Fibroblast of lung (primary cell): ENCODE data around the gene PDIA2.

Source experiments
- EZH2 ChIP-seq: IDR thresholded peaks from 2 replicates; pipeline ENCODE4 v1.5.1; 2012; ENCODE audit warnings: low read length, control low read depth, mild to moderate bottlenecking; ENCODE audit errors: missing control alignments
- TF ChIP-seq, protein P1 (sequence below), 2 donors: IDR thresholded peaks in 1 of 2; conservative IDR thresholded peaks in 1 of 2; 1 replicate in 1 of 2; 2 replicates in 1 of 2; pipeline ENCODE4 v1.5.1; 2011 to 2012; ENCODE audit warnings: low read length in 2 of 2, control low read depth in 1 of 2, inconsistent platforms in 1 of 2, low read depth in 1 of 2, mild to moderate bottlenecking in 1 of 2

DNA sequence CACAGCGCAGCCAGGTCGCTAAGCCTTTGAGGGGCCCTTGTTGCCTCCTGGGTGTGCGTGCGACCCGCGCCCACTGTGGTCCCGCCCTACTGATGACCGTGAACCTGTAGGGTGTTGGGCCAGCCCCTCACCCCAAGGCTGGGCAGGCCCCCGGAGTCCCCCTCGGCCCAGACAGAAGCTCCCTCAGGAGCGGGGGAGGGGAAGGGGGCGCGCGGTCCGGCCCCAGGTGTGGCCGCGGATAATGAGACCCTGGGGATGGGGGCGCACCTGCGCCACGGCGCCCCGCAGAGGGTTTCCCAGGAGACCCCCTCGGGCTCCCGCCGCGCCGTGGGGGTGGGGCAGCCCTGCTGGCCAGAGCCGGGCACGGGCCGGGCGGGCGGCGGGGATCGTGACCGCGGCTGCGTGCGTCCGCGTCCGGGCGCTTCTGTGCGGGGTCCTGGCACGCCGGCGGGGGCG, 2.9 kb upstream of the PDIA2 start:
- TF ChIP-seq, protein P1, sequence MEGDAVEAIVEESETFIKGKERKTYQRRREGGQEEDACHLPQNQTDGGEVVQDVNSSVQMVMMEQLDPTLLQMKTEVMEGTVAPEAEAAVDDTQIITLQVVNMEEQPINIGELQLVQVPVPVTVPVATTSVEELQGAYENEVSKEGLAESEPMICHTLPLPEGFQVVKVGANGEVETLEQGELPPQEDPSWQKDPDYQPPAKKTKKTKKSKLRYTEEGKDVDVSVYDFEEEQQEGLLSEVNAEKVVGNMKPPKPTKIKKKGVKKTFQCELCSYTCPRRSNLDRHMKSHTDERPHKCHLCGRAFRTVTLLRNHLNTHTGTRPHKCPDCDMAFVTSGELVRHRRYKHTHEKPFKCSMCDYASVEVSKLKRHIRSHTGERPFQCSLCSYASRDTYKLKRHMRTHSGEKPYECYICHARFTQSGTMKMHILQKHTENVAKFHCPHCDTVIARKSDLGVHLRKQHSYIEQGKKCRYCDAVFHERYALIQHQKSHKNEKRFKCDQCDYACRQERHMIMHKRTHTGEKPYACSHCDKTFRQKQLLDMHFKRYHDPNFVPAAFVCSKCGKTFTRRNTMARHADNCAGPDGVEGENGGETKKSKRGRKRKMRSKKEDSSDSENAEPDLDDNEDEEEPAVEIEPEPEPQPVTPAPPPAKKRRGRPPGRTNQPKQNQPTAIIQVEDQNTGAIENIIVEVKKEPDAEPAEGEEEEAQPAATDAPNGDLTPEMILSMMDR (conservative IDR thresholded peaks at IDR 0.05 in 1 of 2, IDR thresholded peaks at IDR 0.05 in 1 of 2; ENCODE audit: low read depth in 1 of 2, low read length in 2 of 2), result no peak
- peak; percentile 68 for TF ChIP-seq EZH2
